Measurements from ENCODE around the gene PLSCR1.

GRCh38 chr3:146559388-146559787 is 15.0 kb upstream of the PLSCR1 start:
- TF ChIP-seq EZH2 (IDR thresholded peaks at IDR 0.05; ENCODE audit: borderline replicate concordance, insufficient read depth, low read length, poor library complexity, severe bottlenecking): no peak
- TF ChIP-seq EP300 (conservative IDR thresholded peaks at IDR 0.05; ENCODE audit: poor library complexity, severe bottlenecking): no peak
- TF ChIP-seq, protein P1, sequence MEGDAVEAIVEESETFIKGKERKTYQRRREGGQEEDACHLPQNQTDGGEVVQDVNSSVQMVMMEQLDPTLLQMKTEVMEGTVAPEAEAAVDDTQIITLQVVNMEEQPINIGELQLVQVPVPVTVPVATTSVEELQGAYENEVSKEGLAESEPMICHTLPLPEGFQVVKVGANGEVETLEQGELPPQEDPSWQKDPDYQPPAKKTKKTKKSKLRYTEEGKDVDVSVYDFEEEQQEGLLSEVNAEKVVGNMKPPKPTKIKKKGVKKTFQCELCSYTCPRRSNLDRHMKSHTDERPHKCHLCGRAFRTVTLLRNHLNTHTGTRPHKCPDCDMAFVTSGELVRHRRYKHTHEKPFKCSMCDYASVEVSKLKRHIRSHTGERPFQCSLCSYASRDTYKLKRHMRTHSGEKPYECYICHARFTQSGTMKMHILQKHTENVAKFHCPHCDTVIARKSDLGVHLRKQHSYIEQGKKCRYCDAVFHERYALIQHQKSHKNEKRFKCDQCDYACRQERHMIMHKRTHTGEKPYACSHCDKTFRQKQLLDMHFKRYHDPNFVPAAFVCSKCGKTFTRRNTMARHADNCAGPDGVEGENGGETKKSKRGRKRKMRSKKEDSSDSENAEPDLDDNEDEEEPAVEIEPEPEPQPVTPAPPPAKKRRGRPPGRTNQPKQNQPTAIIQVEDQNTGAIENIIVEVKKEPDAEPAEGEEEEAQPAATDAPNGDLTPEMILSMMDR (IDR thresholded peaks at IDR 0.05; ENCODE audit: poor library complexity, severe bottlenecking): no peak

Measured in neural cell (in vitro differentiated cells).